RWPE2 (cell line): ENCODE data around the gene MYL3.
"Not testable (repeated sequence)": the region's sequence is repeated elsewhere in the genome, so short reads cannot be mapped to it uniquely, and the experiment has no call there.

Source experiments
- ATAC-seq: fragments of 200-7000 bp; cut with Tn5 transposase; 3 replicates; pipeline ENCODE4 v1.9.1; 2021; ENCODE audit warnings: low read depth
- DNase-seq: peaks from one replicate; pipeline ENCODE4 v3.0.0-alpha.2; 2020; ENCODE audit warnings: low spot score
- H3K27ac ChIP-seq: fragments of 450-650 bp; 2 replicates; pipeline ENCODE4 v1.5.1; 2017; ENCODE audit warnings: mild to moderate bottlenecking; ENCODE audit not compliant: poor library complexity, severe bottlenecking
- H3K27me3 ChIP-seq: fragments of 250-450 bp; sonication (Bioruptor Pico); 2 replicates; pipeline ENCODE4 v1.5.1; 2021; ENCODE audit warnings: mild to moderate bottlenecking, moderate library complexity; ENCODE audit not compliant: insufficient read depth, poor library complexity, severe bottlenecking
- H3K36me3 ChIP-seq: fragments of 250-450 bp; sonication (Bioruptor Pico); 2 replicates; pipeline ENCODE4 v1.5.1; 2020; ENCODE audit warnings: low read depth, mild to moderate bottlenecking, moderate library complexity
- H3K4me1 ChIP-seq: fragments of 250-450 bp; sonication (Bioruptor Pico); 2 replicates; pipeline ENCODE4 v1.5.1; 2021; ENCODE audit warnings: mild to moderate bottlenecking, moderate library complexity; ENCODE audit not compliant: insufficient read depth, poor library complexity, severe bottlenecking
- H3K4me3 ChIP-seq: fragments of 250-450 bp; sonication (Bioruptor Pico); 2 replicates; pipeline ENCODE4 v1.5.1; 2021; ENCODE audit warnings: mild to moderate bottlenecking, moderate library complexity; ENCODE audit not compliant: severe bottlenecking
- H3K9me3 ChIP-seq: fragments of 250-450 bp; sonication (Bioruptor Pico); 2 replicates; pipeline ENCODE4 v1.5.1; 2021; ENCODE audit warnings: mild to moderate bottlenecking, moderate library complexity; ENCODE audit not compliant: severe bottlenecking
- CTCF ChIP-seq: fragments of 450-650 bp; IDR thresholded peaks from one replicate; pipeline ENCODE4 v1.5.1; 2017; ENCODE audit warnings: mild to moderate bottlenecking, moderate library complexity; ENCODE audit not compliant: poor library complexity, severe bottlenecking

MYL3 gene

GRCh38 chr3:46811615-46812236, 51.5 kb downstream of the MYL3 start:
- TF ChIP-seq CTCF: no peak
- Histone ChIP-seq H3K4me1 (no peaks in the 10 kb centered on the region), H3K36me3 (no peaks in the 10 kb centered on the region), H3K27me3 (no peaks in the 10 kb centered on the region), H3K27ac (no peak overlapping the region), H3K9me3 (no peaks in the 10 kb centered on the region), H3K4me3 (no peak overlapping the region)
- DNase-seq (no peak), ATAC-seq (peak; percentile 13; the same call in 2 of the 3 replicates)

GRCh38 chr3:46808766-46809165, 54.5 kb downstream of the MYL3 start:
- not testable (repeated sequence) for H3K4me1 ChIP-seq, H3K27ac ChIP-seq, ATAC-seq, H3K4me3 ChIP-seq, H3K27me3 ChIP-seq, H3K36me3 ChIP-seq, DNase-seq, H3K9me3 ChIP-seq
